ENCODE measurements around the gene ACP4.
"Not testable (repeated sequence)": the region's sequence is repeated elsewhere in the genome, so short reads cannot be mapped to it uniquely, and the experiment has no call there.

ACP4 gene
- total RNA-seq = 0.07 to 0.31 reads per million in 2 donors

DNA sequence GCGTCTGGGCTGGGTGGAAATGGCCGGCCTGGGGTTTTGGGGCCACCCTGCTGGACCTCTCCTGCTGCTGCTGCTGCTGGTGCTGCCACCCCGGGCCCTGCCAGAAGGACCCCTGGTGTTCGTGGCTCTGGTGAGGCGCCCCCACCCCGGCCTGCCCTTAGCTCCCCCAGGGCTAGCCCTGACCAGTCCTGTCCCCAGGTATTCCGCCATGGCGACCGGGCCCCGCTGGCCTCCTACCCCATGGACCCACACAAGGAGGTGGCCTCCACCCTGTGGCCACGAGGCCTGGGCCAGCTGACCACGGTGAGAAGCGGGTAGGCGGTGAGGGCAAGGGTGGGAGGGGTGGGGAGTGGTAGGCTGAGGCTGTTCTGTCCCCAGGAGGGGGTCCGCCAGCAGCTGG lies at the start of gene ACP4:
Gene ACP4, plus strand, starts transcription at position 20 of the 400 bp plus-strand sequence. Its CDS starts 0 bp downstream, at position 20.
- no peak for DNase-seq

DNA sequence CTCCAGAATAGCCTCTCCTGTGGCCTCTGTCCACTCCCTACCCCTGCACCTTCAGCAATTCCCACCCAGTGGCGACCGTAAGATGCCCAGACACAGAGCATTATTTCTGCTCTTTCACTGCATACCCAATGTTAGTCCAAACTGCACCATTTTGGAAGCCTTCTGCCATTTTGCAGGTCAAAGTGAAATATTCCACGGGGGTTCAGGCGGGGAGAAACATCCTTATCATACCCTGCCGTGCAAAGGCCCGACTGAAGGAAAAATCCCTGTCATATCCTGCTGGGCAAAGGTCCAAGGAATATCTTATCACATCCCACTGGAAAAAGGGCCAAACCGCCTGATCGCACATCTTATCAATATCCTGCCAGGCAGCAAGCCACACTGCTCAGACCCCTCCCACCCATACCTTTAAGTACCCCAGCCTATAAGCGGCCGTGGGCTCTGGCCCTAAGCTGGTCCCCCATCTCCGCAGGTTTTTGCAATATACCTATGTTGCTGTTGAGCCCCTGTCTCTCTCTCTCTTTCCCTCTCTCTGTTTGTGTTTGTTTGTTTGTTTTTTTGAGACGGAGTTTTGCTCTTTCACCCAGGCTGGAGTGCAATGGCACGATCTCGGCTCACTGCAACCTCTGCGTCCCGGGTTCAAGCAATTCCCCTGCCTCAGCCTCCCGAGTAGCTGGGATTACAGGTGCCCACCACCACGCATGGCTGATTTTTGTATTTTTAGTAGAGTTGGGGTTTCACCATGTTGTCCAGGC lies 48.9 kb upstream of the ACP4 start:
- DNase-seq = no peak

- DNase-seq = no peak
Observed at GRCh38 chr19:50743537-50743936, 46.7 kb upstream of the ACP4 start.

- DNase-seq = no peak
Observed at GRCh38 chr19:50745221-50745620, 45.0 kb upstream of the ACP4 start.

DNA sequence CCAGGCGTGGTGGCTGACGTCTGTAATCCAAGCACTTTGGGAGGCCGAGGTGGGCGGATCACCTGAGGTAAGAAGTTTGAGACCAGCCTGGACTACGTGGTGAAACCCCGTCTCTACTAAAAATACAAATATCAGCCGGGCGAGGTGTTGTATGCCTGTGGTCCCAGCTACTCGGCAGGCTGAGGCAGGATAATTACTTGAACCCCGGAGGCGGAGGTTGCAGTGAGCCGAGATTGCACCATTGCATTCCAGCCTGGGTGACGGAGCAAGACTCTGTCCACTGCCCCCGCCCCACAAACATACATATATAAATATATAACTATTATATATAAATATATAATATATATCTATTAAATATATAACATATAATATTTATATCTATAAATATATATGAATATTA lies 43.1 kb upstream of the ACP4 start:
- not testable (repeated sequence) for DNase-seq

- no peak for DNase-seq
Observed at GRCh38 chr19:50749490-50749889, 40.7 kb upstream of the ACP4 start.

- DNase-seq = no peak
Observed at GRCh38 chr19:50750010-50750409, 40.2 kb upstream of the ACP4 start.

DNA sequence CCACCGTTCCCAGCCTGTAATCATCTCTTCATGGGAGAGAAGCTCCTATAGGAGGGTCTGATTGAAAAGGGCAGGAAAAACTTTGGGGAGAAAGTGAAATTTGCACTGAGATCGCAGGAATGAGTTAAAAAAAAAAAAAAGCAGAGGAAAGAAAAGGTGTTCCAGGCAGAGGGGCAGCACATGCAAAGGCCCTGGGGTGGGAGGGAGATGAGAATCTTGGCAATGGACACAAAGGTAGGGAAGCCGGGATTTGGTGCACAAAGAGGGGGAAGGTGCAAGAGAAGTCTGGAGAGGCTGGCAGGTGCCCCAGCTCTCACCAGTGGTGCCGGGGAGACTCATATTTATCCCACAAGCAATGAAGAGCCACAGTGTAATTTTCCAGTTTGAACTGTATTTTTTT lies 36.3 kb upstream of the ACP4 start:
- no peak for DNase-seq

DNA sequence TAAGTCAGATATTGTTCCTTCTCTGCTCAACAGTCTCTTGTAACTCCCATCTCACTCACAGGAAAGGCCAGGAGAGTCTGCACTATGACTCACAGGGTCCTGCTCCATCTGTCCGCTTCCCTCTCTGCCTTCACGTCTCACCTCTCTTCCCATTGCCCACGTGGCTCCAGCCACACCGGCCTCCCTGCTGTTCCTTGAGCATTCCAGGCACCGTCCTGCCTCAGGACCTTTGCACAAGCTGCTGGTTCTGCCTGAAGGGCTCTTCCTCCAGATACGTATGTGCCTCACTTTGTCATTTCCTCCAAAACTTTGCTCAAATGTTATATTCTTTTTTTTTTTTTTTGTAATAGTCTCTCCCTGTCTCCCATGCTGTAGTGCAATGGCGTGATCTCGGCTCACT lies 34.0 kb upstream of the ACP4 start:
- not testable (repeated sequence) for DNase-seq

DNA sequence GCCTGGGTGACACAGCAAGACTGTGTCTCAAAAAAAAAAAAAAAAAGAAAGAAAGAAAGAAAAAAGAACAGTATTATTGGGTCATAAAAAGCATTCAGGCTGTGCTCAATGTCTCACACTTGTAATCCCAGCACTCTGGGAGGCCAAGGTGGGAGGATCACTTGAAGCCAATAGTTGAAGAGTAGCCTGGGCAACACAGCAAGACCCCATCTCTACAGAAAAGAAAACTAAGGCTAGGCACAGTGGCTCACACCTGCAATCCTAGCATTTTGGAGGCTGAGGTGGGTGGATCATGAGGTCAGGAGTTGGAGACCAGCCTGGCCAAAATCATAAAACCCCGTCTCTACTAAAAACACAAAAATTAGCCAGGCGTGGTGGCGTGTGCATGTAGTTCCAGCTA lies 32.6 kb upstream of the ACP4 start:
- not testable (repeated sequence) for DNase-seq

GRCh38 chr19:50759076-50759475 lies 31.1 kb upstream of the ACP4 start:
- not testable (repeated sequence) for DNase-seq

DNA sequence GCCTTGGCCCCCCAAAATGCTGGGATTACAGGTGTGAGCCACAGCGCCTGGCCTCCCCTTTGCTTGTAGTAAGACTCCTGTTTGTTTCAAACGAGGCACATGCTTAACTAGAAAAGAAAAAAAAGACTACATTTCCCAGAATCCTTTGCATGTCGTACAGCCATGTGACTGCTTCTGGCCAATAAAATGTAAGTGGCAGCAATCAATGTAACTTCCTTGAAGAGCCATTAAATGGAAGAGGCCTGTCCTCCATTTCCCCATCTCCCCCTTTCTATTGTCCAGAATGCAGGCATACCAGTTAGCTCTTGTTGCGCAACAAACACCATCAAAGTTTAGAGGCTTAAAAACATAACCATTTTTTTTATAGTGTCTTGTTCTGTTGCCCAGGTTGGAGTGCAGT lies 30.3 kb upstream of the ACP4 start:
- DNase-seq = peak in 1 of 5 experiments; percentile 27

DNA sequence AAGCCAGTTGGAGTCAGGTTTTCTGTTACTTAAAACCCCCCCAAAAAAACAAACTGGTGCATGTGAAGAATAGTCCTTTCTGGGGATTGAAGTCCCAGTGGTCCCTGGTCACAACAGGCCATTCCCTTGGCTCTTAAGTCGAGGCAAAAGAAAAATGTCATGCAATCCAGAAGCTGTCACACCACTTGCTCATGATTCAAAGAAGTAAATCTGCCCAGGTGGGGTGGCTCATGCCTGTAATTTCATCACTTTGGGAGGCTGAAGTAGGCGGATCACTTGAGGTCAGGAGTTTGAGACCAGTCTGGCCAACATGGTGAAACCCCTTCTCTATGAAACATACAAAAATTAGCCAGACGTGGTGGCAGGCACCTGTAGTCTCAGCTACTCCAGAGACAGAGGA lies 28.7 kb upstream of the ACP4 start:
- DNase-seq = not testable (repeated sequence)

- DNase-seq = not testable (repeated sequence)
Observed at GRCh38 chr19:50763521-50763920, 26.7 kb upstream of the ACP4 start.

- no peak for DNase-seq
Observed at GRCh38 chr19:50764409-50764808, 25.8 kb upstream of the ACP4 start.

- DNase-seq = not testable (repeated sequence)
Observed at GRCh38 chr19:50766746-50767145, 23.5 kb upstream of the ACP4 start.

- not testable (repeated sequence) for DNase-seq
Observed at GRCh38 chr19:50767263-50767662, 23.0 kb upstream of the ACP4 start.

- no peak for DNase-seq
Observed at GRCh38 chr19:50768277-50768676, 21.9 kb upstream of the ACP4 start.

- DNase-seq = not testable (repeated sequence)
Observed at GRCh38 chr19:50770164-50770563, 20.1 kb upstream of the ACP4 start, which contains the start of gene GPR32. Gene GPR32 (plus strand): TSS chr19:50770464. CDS start chr19:50770601, 137 bp downstream.

- DNase-seq = no peak
Observed at GRCh38 chr19:50770888-50771287, 19.3 kb upstream of the ACP4 start.

DNA sequence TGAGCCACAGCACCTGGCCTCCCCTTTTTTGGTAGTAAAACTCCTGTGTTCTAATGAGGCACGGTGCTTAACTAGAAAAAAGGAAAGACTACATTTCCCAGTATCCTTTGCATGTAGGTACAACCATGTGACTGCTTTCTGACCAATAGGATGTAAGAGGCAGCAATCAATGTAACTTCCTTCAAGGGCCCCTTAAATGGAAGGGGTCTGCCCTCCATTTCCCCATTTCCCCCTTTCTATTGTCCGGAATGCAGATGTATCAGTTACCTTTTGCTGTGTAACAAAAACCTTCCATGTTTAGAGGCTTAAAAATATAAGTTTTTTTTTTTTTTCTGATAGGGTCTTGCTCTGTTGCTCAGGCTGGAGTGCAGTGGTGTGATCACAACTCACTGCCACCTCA lies 17.7 kb upstream of the ACP4 start:
- peak in 1 of 5 experiments; percentile 42 for DNase-seq

- DNase-seq = not testable (repeated sequence)
Observed at GRCh38 chr19:50772912-50773311, 17.3 kb upstream of the ACP4 start.

- not testable (repeated sequence) for DNase-seq
Observed at GRCh38 chr19:50773454-50773853, 16.8 kb upstream of the ACP4 start.

DNA sequence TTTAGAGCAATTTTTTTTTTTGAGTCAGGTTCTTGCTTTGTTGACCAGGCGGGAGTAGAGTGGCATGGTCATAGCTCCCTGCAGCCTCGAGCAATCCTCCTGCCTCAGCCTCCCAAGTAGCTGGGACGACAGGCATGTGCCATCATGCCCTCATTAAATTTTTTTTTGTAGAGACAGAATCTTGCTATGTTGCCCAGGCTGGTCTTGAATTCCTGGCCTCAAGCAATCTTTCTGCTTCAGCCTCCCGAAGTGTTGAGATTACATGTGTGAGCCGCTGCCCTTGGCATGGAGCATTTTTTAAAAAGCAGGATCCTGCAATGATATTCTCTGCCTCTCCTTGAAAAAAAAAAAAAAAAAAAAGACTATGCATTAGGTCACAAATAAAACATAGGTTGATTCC lies 14.1 kb upstream of the ACP4 start:
- no peak for DNase-seq

- no peak for DNase-seq
Observed at GRCh38 chr19:50777261-50777660, 13.0 kb upstream of the ACP4 start.

All from T-helper 2 cell (primary cell).